ENCODE data around the gene SRGAP1. TPM values are rescaled to one million over a fixed set of nuclear protein-coding genes. Genes with fewer than 3 reads are reported as not detected.

The SRGAP1 gene
- polyA plus RNA-seq, 1 donor from 2014 or later = 4.8 TPM

DNA sequence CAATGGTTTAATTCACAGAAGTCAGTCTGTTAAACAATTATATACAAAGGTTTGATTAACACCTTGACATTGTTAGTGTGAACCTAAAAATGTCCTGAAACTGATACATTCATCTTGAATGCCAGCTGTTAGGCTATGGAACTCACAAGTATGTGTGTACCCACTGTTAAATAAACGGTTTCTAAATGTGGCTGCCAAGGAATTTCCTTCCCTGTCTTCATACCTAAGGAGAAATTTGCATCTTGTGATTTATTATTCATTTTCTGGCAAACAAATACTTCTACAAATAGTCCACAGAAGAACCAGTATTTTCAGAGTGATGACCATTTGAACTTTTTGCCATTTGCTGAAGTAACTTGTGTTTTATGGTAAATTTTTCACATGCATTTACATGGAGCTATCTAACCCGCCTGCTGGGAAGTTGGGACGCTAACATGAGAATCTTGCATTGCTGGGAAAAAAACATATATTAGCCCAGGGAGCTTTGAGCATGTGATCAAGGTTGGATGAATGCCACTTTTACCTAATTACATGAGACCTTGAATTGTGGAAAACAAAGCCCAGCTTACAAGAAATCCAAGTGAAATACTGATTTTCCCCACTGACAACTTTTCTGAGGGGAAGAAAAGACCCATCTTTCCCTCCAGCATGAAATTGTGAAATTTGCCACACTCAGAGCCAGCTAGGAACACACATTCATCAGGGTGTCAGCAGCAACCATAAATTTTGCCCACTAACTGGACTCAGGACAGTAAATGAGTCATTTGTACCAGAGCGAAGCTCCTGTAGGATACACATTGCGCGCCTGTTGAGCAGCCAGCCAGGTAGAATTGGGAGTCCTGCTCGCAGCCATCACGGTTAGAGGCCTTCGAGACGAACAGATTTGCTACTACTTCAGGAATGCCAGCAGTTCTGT is 259.6 kb downstream of the SRGAP1 start:
- H3K4me3 ChIP-seq (ENCODE audit: low read length) = no peak overlapping the region
- no peak for TF ChIP-seq RAD21 (conservative IDR thresholded peaks at IDR 0.05)
- no peak for TF ChIP-seq SMC3 (conservative IDR thresholded peaks at IDR 0.05; ENCODE audit: poor library complexity)
- no peak for TF ChIP-seq MXI1 (conservative IDR thresholded peaks at IDR 0.05; ENCODE audit: poor library complexity, severe bottlenecking)
- no peak for TF ChIP-seq CTCF (IDR thresholded peaks at IDR 0.05; ENCODE audit: poor library complexity, severe bottlenecking)
- TF ChIP-seq POLR2AphosphoS5 (IDR thresholded peaks at IDR 0.05) = no peak
- no peak for TF ChIP-seq EP300 (conservative IDR thresholded peaks at IDR 0.05; ENCODE audit: poor library complexity, severe bottlenecking)
- no peak for TF ChIP-seq TAF1 (IDR thresholded peaks at IDR 0.05; ENCODE audit: low read depth)
- TF ChIP-seq EZH2 (IDR thresholded peaks at IDR 0.05; ENCODE audit: borderline replicate concordance, insufficient read depth, low read length, poor library complexity, severe bottlenecking) = no peak
- TF ChIP-seq, protein P1, sequence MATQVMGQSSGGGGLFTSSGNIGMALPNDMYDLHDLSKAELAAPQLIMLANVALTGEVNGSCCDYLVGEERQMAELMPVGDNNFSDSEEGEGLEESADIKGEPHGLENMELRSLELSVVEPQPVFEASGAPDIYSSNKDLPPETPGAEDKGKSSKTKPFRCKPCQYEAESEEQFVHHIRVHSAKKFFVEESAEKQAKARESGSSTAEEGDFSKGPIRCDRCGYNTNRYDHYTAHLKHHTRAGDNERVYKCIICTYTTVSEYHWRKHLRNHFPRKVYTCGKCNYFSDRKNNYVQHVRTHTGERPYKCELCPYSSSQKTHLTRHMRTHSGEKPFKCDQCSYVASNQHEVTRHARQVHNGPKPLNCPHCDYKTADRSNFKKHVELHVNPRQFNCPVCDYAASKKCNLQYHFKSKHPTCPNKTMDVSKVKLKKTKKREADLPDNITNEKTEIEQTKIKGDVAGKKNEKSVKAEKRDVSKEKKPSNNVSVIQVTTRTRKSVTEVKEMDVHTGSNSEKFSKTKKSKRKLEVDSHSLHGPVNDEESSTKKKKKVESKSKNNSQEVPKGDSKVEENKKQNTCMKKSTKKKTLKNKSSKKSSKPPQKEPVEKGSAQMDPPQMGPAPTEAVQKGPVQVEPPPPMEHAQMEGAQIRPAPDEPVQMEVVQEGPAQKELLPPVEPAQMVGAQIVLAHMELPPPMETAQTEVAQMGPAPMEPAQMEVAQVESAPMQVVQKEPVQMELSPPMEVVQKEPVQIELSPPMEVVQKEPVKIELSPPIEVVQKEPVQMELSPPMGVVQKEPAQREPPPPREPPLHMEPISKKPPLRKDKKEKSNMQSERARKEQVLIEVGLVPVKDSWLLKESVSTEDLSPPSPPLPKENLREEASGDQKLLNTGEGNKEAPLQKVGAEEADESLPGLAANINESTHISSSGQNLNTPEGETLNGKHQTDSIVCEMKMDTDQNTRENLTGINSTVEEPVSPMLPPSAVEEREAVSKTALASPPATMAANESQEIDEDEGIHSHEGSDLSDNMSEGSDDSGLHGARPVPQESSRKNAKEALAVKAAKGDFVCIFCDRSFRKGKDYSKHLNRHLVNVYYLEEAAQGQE (IDR thresholded peaks at IDR 0.05; ENCODE audit: borderline replicate concordance) = no peak
- H4K20me1 ChIP-seq (ENCODE audit: insufficient read depth) = no peaks in the 10 kb centered on the region
- no peak overlapping the region for H2AFZ ChIP-seq (ENCODE audit: low read depth, low read length)
- H3F3A ChIP-seq (ENCODE audit: insufficient read depth, low read length, poor library complexity, severe bottlenecking) = no peaks in the 10 kb centered on the region
- no peaks in the 10 kb centered on the region for H3K27me3 ChIP-seq (ENCODE audit: insufficient read depth, low read depth, low read length)
- no peaks in the 10 kb centered on the region for H3K79me2 ChIP-seq (replicated peaks; ENCODE audit: insufficient read depth, low read length)
- H3K27ac ChIP-seq (ENCODE audit: low read length) = no peak overlapping the region
- H3K36me3 ChIP-seq (ENCODE audit: insufficient read depth, low read length) = peaks cover 5% of the 10 kb centered on the region
- H3K4me2 ChIP-seq (ENCODE audit: low read length) = no peak overlapping the region
- H3K9me2 ChIP-seq (ENCODE audit: insufficient read depth, low read length) = no peaks in the 10 kb centered on the region
- H3K9me3 ChIP-seq (ENCODE audit: low read length) = no peaks in the 10 kb centered on the region
- no peak overlapping the region for H3K9ac ChIP-seq (ENCODE audit: low read length)

DNA sequence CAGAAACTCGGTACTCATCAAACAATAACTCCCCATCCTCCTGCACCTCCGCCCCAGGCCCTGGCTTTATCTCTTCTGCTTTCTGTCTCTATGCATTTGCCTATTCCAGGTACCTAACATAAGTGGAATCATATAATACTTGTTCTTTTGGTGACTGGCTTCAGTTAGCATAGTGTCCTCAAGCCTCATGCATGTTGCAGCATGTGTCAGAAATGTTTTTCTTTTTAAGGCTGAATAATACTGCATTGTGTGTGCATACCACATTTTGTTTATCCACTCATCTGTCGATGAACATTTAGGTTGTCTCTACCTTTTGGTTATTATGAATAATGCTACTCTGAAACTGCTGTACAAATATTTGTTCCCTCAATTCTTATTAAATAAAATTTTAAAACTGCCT is 260.5 kb downstream of the SRGAP1 start:
- H3K4me3 ChIP-seq (ENCODE audit: low read length) = no peak overlapping the region
- no peaks in the 10 kb centered on the region for H3K9me2 ChIP-seq (ENCODE audit: insufficient read depth, low read length)
- no peak overlapping the region for H2AFZ ChIP-seq (ENCODE audit: low read depth, low read length)
- H3K27me3 ChIP-seq (ENCODE audit: insufficient read depth, low read depth, low read length) = no peaks in the 10 kb centered on the region
- no peaks in the 10 kb centered on the region for H3K79me2 ChIP-seq (replicated peaks; ENCODE audit: insufficient read depth, low read length)
- TF ChIP-seq CTCF (IDR thresholded peaks at IDR 0.05; ENCODE audit: poor library complexity, severe bottlenecking) = no peak
- TF ChIP-seq TAF1 (IDR thresholded peaks at IDR 0.05; ENCODE audit: low read depth) = no peak
- no peak for TF ChIP-seq EZH2 (IDR thresholded peaks at IDR 0.05; ENCODE audit: borderline replicate concordance, insufficient read depth, low read length, poor library complexity, severe bottlenecking)
- no peak for TF ChIP-seq POLR2AphosphoS5 (IDR thresholded peaks at IDR 0.05)
- no peak for TF ChIP-seq MXI1 (conservative IDR thresholded peaks at IDR 0.05; ENCODE audit: poor library complexity, severe bottlenecking)
- no peak for TF ChIP-seq EP300 (conservative IDR thresholded peaks at IDR 0.05; ENCODE audit: poor library complexity, severe bottlenecking)
- TF ChIP-seq, protein P1 (IDR thresholded peaks at IDR 0.05; ENCODE audit: borderline replicate concordance) = no peak
- H3K9ac ChIP-seq (ENCODE audit: low read length) = no peak overlapping the region
- no peaks in the 10 kb centered on the region for H3K9me3 ChIP-seq (ENCODE audit: low read length)
- no peaks in the 10 kb centered on the region for H4K20me1 ChIP-seq (ENCODE audit: insufficient read depth)
- no peaks in the 10 kb centered on the region for H3F3A ChIP-seq (ENCODE audit: insufficient read depth, low read length, poor library complexity, severe bottlenecking)
- peaks cover 2% of the 10 kb centered on the region for H3K36me3 ChIP-seq (ENCODE audit: insufficient read depth, low read length)
- H3K27ac ChIP-seq (ENCODE audit: low read length) = no peak overlapping the region
- H3K4me2 ChIP-seq (ENCODE audit: low read length) = no peak overlapping the region

Data from neural cell (in vitro differentiated cells).